ENCODE results near the gene NAGPA. TPM values are rescaled to one million over a fixed set of nuclear protein-coding genes. Genes with fewer than 3 reads are reported as not detected.

The NAGPA gene
- polyA plus RNA-seq, 1 of the 3 experiments (the other 2 are of a cell fraction) = 16.5 TPM

DNA sequence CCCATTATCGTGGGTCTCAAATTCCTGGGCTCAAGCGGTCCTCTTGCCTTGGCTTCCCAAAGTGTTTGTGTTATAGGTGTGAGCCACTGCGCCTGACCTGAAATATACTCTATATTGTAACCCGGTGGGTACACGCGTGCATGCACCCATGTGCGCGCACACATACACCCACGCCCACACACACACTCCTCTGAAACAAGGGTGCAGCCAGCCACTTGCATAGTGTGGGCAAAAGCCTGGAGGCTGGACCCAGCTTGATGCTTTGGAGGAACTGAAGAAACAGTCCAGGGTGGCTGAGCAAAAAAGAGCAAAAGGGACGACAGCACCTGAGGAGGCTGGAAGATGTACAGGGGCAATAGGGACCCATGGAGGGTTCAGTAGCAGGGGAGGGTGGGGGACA, 29.9 kb downstream of the NAGPA start:
- POLR2A ChIA-PET = no interaction called here
- Histone ChIP-seq H2AFZ (ENCODE audit: low read depth) (no peak overlapping the region), H3K4me3 (ENCODE audit: low read depth in 2 of 2, low read length in 1 of 2) (no peak overlapping the region)

GRCh38 chr16:5003211-5003610, 30.5 kb downstream of the NAGPA start:
- no peak for DNase-seq
- POLR2A ChIA-PET = no interaction called here
- H3K27me3 ChIP-seq (ENCODE audit: insufficient read depth) = no peaks in the 10 kb centered on the region

More for the DNA sequence above, 29.9 kb downstream of the NAGPA start:
- no peaks in the 10 kb centered on the region for H4K20me1 ChIP-seq (ENCODE audit: insufficient read depth)
- H3K27me3 ChIP-seq (ENCODE audit: insufficient read depth) = peaks cover 4% of the 10 kb centered on the region; the same call in 1 of the 2 replicates
- no peak for DNase-seq
- H3K9ac ChIP-seq = no peak overlapping the region
- no peaks in the 10 kb centered on the region for H3K79me2 ChIP-seq (ENCODE audit: insufficient read depth)
- no peaks in the 10 kb centered on the region for H3K9me2 ChIP-seq
- no peak overlapping the region for H3K27ac ChIP-seq (ENCODE audit: low read depth in 2 of 2, low read length in 1 of 2)
- no peaks in the 10 kb centered on the region for H3F3A ChIP-seq (replicated peaks; ENCODE audit: insufficient read depth)
- TF ChIP-seq FOXJ3 (CRISPR knock-in tag; IDR thresholded peaks at IDR 0.05) (no peak), TAF1 (IDR thresholded peaks at IDR 0.05; ENCODE audit: borderline replicate concordance, low read depth, low read length) (no peak), FOXM1 (IDR thresholded peaks at IDR 0.05; ENCODE audit: low read depth) (no peak), TEAD4 (IDR thresholded peaks at IDR 0.05; ENCODE audit: borderline replicate concordance, insufficient read depth) (no peak)
- TF ChIP-seq, protein P1, sequence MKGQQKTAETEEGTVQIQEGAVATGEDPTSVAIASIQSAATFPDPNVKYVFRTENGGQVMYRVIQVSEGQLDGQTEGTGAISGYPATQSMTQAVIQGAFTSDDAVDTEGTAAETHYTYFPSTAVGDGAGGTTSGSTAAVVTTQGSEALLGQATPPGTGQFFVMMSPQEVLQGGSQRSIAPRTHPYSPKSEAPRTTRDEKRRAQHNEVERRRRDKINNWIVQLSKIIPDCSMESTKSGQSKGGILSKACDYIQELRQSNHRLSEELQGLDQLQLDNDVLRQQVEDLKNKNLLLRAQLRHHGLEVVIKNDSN (IDR thresholded peaks at IDR 0.05; ENCODE audit: borderline replicate concordance, low read depth) = no peak
- no peaks in the 10 kb centered on the region for H3K9me3 ChIP-seq
- H3K4me1 ChIP-seq (ENCODE audit: control insufficient read depth in 1 of 2, insufficient read depth in 2 of 2, low read depth in 1 of 2, low read length in 1 of 2) = no peaks in the 10 kb centered on the region
- no peaks in the 10 kb centered on the region for H3K36me3 ChIP-seq (replicated peaks in 1 of 2; ENCODE audit: control insufficient read depth in 1 of 2, insufficient read depth in 2 of 2, low read length in 1 of 2)
- WGBS (ENCODE audit: low lambda C conversion rate) = 71% methylated on average over 10 of the region's 10 CpGs
- no peak overlapping the region for H3K4me2 ChIP-seq
- CTCF ChIA-PET = no interaction called here

More at GRCh38 chr16:5003211-5003610, 30.5 kb downstream of the NAGPA start:
- Histone ChIP-seq H3K79me2 (ENCODE audit: insufficient read depth) (no peaks in the 10 kb centered on the region), H3K27ac (ENCODE audit: low read depth in 2 of 2, low read length in 1 of 2) (no peak overlapping the region), H3K4me3 (ENCODE audit: low read depth in 2 of 2, low read length in 1 of 2) (no peak overlapping the region), H3K9me2 (no peaks in the 10 kb centered on the region), H3K36me3 (replicated peaks in 1 of 2; ENCODE audit: control insufficient read depth in 1 of 2, insufficient read depth in 2 of 2, low read length in 1 of 2) (no peaks in the 10 kb centered on the region), H3K9me3 (no peaks in the 10 kb centered on the region), H3K4me2 (no peak overlapping the region), H4K20me1 (ENCODE audit: insufficient read depth) (no peaks in the 10 kb centered on the region), H3K4me1 (ENCODE audit: control insufficient read depth in 1 of 2, insufficient read depth in 2 of 2, low read depth in 1 of 2, low read length in 1 of 2) (no peaks in the 10 kb centered on the region), H2AFZ (ENCODE audit: low read depth) (no peak overlapping the region), H3F3A (replicated peaks; ENCODE audit: insufficient read depth) (no peaks in the 10 kb centered on the region), H3K9ac (no peak overlapping the region)
- WGBS (ENCODE audit: low lambda C conversion rate) = 57% methylated on average over 10 of the region's 12 CpGs
- CTCF ChIA-PET = no interaction called here
- TF ChIP-seq EZH2phosphoT487 (IDR thresholded peaks at IDR 0.05; ENCODE audit: borderline replicate concordance, low read depth) (no peak), SMC3 (IDR thresholded peaks at IDR 0.05; ENCODE audit: low read depth, low read length) (no peak), TEAD4 (IDR thresholded peaks at IDR 0.05; ENCODE audit: borderline replicate concordance, insufficient read depth) (no peak), RAD21 (IDR thresholded peaks at IDR 0.05; ENCODE audit: low read length) (no peak), YY1 (IDR thresholded peaks at IDR 0.05; ENCODE audit: low read depth) (no peak), EP300 (IDR thresholded peaks at IDR 0.05; ENCODE audit: borderline replicate concordance in 1 of 2, low read depth in 1 of 2, low read length in 1 of 2) (no peak), NFIC (IDR thresholded peaks at IDR 0.05; ENCODE audit: borderline replicate concordance) (no peak)
- TF ChIP-seq, protein P2, sequence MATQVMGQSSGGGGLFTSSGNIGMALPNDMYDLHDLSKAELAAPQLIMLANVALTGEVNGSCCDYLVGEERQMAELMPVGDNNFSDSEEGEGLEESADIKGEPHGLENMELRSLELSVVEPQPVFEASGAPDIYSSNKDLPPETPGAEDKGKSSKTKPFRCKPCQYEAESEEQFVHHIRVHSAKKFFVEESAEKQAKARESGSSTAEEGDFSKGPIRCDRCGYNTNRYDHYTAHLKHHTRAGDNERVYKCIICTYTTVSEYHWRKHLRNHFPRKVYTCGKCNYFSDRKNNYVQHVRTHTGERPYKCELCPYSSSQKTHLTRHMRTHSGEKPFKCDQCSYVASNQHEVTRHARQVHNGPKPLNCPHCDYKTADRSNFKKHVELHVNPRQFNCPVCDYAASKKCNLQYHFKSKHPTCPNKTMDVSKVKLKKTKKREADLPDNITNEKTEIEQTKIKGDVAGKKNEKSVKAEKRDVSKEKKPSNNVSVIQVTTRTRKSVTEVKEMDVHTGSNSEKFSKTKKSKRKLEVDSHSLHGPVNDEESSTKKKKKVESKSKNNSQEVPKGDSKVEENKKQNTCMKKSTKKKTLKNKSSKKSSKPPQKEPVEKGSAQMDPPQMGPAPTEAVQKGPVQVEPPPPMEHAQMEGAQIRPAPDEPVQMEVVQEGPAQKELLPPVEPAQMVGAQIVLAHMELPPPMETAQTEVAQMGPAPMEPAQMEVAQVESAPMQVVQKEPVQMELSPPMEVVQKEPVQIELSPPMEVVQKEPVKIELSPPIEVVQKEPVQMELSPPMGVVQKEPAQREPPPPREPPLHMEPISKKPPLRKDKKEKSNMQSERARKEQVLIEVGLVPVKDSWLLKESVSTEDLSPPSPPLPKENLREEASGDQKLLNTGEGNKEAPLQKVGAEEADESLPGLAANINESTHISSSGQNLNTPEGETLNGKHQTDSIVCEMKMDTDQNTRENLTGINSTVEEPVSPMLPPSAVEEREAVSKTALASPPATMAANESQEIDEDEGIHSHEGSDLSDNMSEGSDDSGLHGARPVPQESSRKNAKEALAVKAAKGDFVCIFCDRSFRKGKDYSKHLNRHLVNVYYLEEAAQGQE (IDR thresholded peaks at IDR 0.05; ENCODE audit: low read depth, low read length) = no peak
- TF ChIP-seq, protein P3, sequence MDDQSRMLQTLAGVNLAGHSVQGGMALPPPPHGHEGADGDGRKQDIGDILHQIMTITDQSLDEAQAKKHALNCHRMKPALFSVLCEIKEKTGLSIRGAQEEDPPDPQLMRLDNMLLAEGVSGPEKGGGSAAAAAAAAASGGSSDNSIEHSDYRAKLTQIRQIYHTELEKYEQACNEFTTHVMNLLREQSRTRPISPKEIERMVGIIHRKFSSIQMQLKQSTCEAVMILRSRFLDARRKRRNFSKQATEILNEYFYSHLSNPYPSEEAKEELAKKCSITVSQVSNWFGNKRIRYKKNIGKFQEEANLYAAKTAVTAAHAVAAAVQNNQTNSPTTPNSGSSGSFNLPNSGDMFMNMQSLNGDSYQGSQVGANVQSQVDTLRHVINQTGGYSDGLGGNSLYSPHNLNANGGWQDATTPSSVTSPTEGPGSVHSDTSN (IDR thresholded peaks at IDR 0.05) = no peak

Measured in SK-N-SH (cell line).